A549 (cell line): ENCODE results near the gene MGAT5B.

ENCODE experiments used
- ESRRA ChIP-seq: fragments of 150-350 bp; IDR thresholded peaks from 2 replicates; pipeline ENCODE4 v1.6.1; 2014; ENCODE audit warnings: mild to moderate bottlenecking, low read length, borderline replicate concordance
- RARB ChIP-seq: fragments of 250-450 bp; sonication (Bioruptor Pico); IDR thresholded peaks from 2 replicates; pipeline ENCODE4 v1.8.0; 2021; ENCODE audit warnings: mild to moderate bottlenecking, moderate library complexity
- TF ChIP-seq, protein P1 (sequence below): fragments of 450-650 bp; IDR thresholded peaks from 2 replicates; pipeline ENCODE4 v1.6.1; 2014; ENCODE audit warnings: antibody characterized with exemption

DNA sequence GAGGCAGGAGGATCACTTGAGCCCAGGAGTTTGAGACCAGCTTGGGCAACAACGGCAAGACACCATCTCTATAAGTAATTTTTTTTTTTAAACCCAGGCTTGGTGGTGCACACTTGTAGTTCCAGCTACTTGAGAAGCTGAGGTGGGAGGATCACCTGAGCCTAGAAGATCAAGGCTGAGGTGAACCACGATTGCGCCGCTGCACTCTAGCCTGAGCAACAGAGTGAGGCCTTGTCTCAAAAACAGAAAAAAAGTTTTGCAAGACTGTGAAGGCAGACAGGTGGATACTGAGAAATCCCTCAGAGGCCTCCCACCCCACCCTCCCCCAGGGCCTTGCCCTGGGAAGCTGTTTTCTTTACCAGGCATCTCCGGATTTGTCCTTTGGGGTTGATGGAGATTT, 125.4 kb downstream of the MGAT5B start:
- TF ChIP-seq ESRRA (no peak), RARB (CRISPR knock-in tag) (no peak)
- TF ChIP-seq, protein P1, sequence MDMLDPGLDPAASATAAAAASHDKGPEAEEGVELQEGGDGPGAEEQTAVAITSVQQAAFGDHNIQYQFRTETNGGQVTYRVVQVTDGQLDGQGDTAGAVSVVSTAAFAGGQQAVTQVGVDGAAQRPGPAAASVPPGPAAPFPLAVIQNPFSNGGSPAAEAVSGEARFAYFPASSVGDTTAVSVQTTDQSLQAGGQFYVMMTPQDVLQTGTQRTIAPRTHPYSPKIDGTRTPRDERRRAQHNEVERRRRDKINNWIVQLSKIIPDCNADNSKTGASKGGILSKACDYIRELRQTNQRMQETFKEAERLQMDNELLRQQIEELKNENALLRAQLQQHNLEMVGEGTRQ: no peak
